T-helper 1 cell treated with Interleukin-12 subunit alpha and Interleukin-12 subunit beta and Interleukin-4 antibody, amounts not matched to agents 30 ng/mL and 1 ng/mL, for 36 hours (primary cell): ENCODE measurements around the gene EMILIN3. TPM values are rescaled to one million over a fixed set of nuclear protein-coding genes. Genes with fewer than 3 reads are reported as not detected.

ENCODE experiments used
- intact Hi-C: fragments of 100-400 bp; cut with micrococcal nuclease; formaldehyde crosslinking; loops from one replicate; pipeline ENCODE4 v1.15.1; 2024
- total RNA-seq: library from RNA; stranded (reverse); gene quantifications from 2 replicates; pipeline ENCODE4 v1.2.3, GENCODE V29; 2022

Gene EMILIN3
- total RNA-seq, 1 donor from 2014 or later, result 0.10 TPM

DNA sequence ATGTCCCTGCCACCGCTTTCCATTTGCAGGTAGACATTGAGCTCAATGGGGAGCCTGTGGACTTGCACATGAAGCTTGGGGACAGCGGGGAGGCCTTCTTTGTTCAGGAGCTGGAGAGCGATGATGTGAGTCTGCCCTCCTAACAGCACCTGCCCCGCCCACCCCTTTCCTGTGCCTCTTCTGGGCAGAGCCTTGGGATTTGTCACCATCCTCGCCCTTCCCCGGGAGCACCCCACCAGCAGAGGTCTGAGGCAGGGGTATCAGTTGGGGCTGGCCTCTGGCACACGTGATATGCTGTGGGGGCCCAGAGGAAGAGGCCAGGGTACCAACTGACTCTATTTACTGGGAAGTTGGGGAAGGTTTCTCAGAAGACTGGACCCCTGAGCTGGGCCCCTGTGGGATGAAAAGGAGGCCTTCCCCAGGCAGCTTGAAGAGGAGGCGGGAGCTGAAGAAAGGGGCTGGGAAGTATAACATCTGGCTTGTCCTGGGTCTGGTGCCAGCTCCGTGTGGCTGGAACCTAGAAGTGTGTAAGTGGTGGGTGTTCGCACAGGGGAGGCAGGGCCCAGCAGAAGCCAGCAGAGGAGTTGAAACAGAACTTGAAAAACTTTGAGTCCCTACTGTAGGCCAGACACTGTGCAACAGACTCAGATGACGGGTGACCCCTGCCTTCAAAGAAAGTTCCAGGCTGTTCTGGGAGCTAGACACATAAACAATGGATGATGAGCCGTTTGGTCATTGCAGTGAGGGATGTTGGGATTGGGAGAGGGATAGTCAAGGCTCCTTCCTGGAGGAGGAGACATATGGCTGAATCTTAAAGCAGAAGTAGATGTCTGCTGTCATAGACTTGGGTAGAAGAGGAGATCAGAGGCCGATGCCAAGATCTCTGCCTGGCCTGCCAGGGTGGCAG, 18.8 kb downstream of the EMILIN3 start:
- intact Hi-C loops, result no loop called here

DNA sequence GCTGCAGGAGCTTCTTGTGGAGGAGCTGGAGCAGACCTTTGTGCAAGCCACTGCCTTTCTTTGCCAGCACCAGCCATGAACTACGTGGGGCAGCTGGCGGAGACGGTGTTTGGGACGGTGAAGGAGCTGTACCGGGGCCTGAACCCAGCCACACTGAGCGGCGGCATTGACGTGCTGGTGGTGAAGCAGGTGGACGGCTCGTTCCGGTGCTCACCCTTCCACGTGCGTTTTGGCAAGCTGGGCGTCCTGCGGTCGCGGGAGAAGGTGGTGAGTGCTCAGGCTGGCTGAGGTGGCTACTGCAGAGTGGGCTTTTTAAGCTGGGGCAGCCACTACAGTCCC, 20.9 kb downstream of the EMILIN3 start:
- intact Hi-C loops, result no loop called here

DNA sequence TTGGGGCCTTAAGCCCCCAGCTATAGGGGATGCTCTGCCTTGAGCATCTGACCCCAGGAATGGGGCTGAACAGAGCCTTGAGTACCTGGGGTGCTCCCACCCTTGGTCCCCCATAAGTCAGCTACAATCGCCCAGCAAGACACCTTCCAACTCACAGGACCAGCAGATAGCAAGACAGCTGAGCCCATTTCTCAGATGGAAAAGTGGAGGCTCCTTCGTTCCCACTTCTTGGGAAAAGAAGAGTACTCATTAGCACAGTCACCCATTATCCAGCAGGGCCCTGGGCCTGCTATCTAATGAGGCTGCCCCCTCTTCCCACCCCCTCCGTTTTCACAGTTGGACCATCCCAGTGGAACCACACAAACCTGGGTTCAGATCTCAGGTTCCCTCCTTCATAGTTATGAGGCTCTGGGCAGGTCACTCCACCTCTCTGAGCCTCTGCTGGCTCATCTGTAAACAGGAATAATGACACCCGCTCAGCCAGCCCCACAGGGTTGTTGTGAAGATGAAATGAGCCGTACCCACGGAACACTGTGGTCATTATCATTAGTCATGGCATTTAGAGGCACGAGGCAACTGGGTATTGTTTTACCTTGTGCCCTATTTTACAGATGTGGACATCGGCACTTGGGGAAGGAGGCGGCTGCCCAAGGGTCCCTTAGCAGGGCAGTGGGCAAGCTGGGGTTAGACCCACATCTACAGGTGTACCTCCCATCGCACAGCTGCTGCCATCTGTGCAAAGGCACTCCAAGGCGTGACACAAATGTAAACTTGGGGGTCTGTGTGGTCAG, 21.5 kb downstream of the EMILIN3 start:
- intact Hi-C loops, result loop anchor here (5.0 kb wide), 1 partner anchor 67 kb away; no protein-coding TSS in a partner anchor

DNA sequence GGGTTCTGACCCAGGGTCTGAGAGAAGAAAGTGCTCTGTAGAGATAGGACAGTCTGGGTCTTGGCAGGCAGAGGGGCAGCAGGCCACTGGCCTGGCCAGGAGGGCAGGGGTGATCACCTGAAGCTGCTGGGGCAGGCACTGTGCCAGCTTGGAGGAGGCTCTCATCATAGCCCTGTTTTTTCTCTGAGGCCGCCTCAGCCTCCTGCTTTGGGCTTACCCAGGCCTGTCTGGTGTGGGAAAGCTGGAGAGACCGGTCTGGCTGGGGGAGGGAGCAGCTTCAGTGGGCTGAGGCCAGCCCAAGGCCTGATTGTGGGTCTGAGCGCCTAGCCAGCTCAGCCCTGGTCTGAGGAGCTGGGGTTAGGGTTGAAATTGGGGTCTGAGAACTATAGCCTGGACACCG, 22.1 kb downstream of the EMILIN3 start:
- intact Hi-C loops, result loop anchor here (5.0 kb wide), 1 partner anchor 68 kb away; no protein-coding TSS in a partner anchor

DNA sequence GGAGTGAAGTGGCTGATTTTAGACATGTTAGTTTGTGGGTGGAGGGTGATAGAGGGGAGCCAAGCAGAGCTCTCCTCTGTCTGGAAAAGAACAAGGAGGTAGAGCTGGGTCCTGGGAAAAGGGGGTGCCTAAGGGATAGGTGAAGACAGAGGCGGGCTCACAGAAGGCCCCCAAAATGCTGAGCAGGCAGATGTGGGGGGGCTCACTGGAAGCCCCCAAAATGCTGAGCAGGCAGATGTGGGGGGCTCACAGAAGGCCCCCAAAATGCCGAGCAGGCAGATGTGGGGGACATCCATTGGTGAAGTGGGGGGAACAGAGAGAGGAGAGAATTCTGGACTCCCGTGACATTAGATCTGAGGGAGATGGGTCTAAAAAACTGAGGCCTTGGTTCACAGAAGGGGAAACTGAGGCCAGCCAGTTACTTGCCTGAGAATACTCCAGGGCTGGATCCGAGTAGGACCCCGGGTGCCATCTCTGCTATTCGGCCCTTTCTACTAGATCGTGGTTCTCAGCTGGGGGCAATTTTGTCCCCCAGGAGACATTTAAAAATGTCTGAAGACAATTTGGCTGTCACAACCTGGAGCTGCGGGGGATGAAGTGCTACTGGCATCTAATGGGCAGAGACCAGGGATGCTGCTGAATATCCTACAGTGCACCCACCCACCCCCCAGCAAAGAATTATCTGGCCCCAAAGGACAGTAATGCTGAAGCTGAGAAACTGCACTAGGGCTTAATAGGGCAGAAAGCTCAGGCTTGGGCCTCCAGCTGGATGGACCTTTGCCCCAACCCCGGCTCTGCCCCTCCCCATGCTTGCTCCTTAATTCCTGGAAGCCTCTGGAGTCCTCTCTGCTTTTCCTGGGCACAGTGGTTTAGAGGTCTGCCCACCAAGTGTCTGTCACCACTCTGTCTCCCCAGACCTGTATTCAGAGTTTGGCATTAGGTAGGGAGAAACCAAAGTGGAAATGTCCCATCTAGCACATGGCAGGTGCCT, 23.8 kb downstream of the EMILIN3 start:
- intact Hi-C loops, result loop anchor here (5.0 kb wide), 1 partner anchor 70 kb away; no protein-coding TSS in a partner anchor

DNA sequence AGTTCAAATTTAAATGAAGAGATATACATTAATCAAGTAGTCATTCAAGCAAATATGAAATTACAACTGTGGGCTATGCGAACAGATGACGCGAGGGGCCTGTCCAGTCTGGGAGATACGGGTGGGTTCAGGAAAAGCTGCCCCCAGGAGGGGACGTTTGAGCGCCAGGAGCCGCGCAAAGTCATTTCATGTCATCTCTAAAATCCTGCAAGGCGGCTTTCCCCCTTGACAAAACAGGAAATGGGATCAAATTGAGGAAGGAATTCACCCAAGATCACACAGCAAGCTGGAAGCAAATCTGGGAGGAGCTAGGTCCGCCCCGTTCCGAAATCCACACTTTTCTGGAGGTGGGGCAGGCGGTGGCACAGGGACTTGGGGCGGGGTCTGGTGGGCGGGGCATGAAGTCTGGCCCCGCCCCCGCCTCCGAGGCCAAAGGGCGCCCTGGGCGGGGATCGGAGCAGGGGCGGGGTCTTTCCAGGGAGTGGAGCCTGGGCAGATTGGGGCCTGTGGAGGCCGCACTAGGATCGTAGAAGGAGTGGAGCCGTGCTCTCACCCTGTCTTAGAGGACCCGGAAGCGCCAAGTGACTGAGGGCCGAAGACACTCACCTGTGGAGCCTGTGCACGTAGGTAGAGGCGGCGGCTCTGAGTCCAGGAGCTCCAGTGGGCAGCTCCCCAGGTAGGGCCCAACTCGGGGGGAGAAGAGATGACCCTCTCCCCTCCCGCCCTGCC, 26.1 kb downstream of the EMILIN3 start, which contains the start of gene LPIN3:
TSS of gene LPIN3 (plus strand) at position 495 of the 729 bp plus-strand sequence. CDS start 4,983 bp downstream, outside the sequence.
- intact Hi-C loops, result loop anchor here (1.0 to 5.0 kb wide), 12 partner anchors 23 to 372 kb away; partner anchors contain the start of genes CHD6 and ZHX3

DNA sequence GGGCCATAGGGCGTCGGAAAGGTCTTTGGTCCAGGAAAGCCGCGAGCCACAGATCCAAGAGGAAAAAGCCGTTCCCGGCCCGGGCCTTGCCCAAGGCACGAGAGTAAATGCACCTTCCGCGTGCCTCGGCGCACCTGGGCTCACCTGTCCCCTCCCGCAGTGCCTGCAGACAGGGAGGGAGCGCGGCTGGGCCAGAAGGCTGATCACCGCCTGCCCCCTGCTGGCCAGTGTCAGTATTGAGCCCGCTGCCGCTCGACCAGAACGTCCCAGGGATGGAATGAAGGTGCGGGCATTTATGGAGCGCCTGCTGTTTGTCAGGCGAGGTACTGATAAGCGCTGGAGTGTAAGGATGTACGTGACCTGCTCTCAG, 26.7 kb downstream of the EMILIN3 start:
- intact Hi-C loops, result loop anchor here (1.0 to 5.0 kb wide), 12 partner anchors 23 to 372 kb away; partner anchors contain the start of genes CHD6 and ZHX3

DNA sequence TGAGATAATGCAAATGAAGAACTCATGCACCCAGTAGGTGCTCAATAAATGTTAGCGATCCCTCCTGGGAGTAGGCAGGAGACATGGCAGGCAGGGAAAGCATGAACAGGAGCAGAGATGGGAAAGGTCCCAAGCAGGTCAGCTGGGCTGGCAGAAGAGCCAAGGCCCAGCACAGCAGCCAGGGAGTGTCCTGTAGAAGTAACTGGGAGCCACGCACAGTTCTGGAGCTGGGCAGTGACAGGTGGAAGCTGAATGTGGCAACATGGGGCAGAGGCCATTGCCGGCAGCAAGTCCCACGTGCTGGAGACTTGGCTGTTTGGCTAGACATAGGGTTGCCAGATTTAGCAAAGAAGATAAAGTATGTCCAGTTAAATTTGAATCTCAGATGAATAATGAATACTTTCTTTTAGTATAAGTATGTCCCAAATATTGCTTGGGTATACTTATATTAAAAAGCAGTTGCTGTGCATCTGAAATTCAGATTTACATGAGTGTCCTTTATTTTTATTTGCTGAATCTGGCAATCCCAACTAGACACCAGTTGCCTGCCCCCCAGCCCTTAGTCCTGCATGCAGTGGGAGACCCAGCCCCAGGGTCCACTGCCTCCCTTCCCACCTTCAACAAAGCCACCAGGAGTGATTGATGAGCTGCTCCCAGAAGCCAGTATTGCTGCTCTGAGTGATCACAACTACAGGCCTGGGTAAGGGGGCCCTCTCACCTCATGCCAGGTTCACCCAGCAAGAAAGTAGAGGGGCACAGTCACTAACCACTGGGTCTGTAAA, 29.7 kb downstream of the EMILIN3 start:
- intact Hi-C loops, result no loop called here

DNA sequence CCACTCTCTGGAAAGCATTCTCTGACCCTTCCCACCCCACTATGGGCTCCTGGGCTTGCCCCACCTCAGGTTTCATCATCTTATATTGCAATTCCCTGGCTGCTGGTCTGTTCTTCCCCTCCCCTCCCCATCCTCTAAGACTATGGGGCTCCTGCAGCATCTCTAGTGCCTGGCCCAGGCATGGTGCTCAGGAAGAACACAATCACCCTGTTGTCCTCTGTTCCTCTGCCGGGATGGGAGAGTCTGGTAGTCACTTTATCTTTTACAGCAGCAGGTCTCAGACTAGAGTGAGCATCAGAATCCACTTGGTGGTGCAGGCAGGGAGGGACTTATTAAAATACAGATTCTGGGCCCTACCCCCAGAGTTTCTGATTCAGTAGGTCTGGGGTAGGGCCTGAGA, 31.0 kb downstream of the EMILIN3 start:
- intact Hi-C loops, result no loop called here

DNA sequence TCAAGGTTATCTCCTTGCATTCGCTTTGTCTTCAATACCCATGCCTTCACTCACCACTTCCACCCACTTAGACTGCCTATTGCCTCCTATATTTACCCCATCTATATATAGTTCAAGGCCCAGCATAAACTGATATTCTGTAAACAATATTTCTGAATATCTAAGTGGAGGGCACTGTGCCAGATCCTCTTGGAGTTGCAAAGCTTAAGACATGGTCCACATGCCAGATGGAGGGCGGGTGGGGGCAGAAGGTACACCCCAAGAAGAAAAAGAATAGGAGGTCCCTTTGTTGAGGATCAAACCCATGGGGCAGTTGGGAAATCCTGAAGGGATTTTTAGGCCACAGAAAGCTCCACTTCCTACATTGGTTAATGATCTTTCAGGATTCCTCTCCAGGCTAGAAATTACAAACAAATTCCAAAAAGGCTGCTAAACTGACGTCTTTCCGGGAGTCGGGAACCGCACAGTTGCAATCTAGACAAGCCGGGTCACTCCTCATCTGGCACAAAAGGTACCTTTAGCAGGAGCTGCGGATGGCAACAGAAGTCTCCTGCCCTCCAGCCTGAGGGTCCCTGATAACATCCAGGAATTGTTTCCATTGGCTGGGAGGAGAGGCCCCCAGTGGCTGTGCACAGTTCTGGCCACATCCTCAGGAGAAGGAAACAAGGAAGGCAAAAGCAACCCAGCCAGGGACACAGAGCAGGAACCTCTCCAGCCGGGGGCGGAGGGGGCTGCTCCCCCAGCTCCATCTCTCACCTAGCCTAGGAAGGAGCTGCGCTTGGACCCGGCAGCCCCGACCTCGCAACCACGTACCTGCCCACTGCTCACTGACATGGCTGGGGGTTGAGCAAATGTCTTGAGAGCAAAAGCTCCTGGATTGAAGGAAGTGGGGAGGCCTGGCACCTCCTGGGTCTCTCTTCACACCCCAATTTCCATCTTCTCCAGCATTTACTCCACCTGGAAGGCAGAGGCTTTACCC, 31.9 kb downstream of the EMILIN3 start:
- intact Hi-C loops, result no loop called here

DNA sequence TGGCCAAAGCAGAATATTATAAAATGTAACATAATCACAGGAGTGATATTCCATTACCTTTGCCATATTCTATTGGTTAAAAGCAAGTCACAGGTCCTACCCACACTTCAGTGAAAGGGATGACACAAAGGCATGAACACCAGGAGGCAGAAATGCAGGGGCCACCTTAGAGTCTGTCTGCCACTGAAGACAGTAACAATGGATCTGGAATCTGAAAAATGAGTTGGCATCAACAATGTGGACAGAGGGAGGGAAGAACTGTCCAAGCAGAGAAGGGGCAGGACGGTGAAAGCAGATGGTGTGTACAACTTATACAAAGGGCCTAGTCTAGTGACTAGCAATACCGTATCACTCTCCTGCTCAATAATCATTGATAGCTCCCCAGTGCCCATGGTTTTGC, 32.6 kb downstream of the EMILIN3 start:
- intact Hi-C loops, result no loop called here

DNA sequence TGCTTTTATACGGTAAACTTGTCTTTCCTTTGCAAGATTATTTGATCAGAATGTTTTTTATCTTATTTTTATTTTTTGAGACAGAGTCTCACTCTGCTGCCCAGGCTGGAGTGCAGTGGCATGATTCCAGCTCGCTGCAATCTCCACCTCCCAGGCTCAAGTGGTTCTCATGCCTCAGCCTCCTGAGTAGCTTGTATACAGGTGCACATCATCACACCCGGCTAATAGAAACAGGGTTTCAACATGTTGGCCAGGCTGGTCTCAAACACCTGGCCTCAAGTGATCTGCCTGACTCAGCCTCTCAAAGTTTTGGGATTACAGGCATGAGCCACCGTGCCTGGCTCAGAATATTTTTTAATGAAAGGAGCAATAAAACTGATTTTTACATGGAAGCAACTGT, 34.9 kb downstream of the EMILIN3 start:
- intact Hi-C loops, result no loop called here

DNA sequence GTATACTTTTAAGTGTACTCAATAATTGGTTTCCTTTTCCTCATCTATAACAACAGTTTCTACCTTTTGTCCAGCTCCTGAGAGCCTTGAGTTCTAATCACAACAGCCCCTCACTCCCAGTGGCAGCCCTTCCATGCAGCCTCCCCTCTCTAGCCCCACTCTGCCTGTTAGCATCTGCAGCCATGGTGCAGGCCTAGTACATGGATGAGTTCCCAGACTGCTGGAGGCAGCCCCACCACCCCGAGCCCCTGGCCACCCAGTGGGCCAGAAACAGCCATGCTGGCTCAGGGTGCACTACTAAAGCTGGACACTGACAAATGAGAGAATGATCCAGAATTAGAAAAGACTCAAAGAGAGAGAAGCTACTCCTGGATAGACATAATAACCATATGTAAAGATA, 35.7 kb downstream of the EMILIN3 start:
- intact Hi-C loops, result no loop called here

DNA sequence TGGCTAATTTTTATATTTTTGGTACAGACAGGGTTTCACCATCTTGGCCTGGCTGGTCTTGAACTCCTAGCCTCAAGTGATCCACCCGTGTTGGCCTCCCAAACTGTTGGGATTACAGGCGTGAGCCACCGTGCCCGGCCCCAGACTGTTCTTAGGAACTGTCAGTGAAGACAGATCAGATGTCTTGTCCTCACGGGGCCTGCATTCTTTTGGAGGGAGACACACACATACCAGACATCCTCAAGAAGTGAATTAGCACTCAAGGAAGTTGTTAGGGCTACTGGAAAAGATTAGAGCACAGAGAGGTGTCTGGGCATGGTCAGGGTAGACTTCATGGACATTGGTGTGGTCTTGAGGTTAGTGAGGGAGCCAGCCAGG, 36.3 kb downstream of the EMILIN3 start:
- intact Hi-C loops, result no loop called here

DNA sequence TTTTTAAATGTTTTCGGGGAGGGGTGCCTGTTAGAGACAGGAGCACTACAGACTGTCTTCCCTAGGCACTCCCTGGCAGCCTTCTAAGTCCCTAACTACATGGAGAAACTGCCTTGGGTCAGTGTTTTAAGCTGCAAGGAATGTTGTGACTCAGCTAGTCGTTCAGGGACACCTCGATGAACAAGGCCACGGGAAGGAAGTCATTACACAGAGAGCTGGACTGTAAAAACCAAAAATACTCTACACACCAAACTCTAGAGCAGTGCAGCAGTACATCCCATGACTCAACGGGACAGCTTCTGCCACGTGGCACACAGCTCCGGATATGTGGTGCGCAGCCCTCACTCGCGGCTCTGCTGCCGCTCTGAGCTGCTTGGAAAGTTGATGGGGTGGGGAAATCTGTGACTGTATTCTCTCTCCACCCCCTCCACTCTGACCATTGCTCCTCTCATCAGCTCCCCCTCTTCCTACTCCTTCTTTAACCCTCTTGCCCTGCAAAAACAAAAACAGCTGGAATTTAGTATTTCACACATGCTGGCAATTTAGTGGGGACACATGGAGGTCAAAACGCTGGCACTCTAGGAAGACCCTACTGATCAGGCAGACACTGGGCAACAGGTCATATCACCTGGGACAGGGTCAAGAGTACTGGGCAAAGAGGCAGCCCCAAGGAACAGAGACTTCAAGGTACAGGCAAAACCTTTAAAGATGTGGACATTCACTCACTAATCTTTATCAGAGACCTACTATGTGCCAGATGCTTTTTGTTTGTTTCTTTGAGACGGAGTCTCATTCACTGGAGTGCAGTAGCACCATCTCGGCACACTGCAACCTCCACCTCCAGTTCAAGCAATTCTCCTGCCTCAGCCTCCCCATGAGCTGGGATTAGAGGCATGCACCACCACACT, 36.9 kb downstream of the EMILIN3 start:
- intact Hi-C loops, result loop anchor here (1.0 kb wide), 1 partner anchor 12 kb away; the partner anchor contains the start of gene ZHX3

DNA sequence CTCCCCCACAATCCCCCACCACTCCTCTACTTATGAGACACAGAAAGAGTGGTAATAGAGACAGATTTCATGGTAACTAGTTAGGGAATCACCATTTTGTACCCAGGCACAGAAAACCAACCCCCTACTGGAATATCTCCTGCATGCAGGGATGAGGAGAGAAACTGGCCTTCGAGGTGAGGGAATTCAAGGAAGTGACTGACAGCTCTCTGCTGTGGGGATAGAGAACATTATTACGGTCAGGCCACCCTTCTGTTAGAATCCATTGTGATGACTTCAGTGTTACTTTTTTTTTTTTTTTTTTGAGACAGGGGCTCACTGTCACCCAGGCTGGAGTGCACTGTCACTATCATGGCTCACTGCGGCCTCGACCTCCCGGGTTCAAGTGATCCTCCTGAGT, 39.4 kb downstream of the EMILIN3 start:
- intact Hi-C loops, result no loop called here

DNA sequence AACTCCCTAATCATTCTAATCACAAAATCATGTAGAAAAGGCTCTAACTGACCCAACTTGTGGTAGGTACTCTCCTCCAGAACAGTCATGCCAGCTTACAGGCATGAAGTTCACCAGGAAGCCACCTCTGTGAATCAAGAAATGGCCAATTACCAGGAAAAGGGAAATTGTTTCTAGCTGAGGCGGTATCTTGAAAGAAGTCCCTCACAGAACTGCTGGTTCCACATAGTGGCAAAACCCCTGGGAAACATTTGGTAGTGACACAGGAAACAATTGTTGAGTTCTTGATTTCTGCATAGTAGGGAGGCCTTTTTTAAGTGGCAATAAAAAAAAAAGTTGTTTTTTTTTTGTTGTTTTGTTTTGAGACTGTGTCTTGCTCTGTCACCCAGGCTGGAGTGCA, 45.6 kb downstream of the EMILIN3 start:
- intact Hi-C loops, result no loop called here
